NCI-H1048 (cell line): ENCODE results near the gene SIGMAR1.
A peak's percentile ranks its signal among the peaks of the same experiment; 100 is the strongest.

Experiments used
- DNase-seq: peaks from one replicate; lab custom pipeline; 2025; lab: John Stamatoyannopoulos, UW

SIGMAR1 gene

DNA sequence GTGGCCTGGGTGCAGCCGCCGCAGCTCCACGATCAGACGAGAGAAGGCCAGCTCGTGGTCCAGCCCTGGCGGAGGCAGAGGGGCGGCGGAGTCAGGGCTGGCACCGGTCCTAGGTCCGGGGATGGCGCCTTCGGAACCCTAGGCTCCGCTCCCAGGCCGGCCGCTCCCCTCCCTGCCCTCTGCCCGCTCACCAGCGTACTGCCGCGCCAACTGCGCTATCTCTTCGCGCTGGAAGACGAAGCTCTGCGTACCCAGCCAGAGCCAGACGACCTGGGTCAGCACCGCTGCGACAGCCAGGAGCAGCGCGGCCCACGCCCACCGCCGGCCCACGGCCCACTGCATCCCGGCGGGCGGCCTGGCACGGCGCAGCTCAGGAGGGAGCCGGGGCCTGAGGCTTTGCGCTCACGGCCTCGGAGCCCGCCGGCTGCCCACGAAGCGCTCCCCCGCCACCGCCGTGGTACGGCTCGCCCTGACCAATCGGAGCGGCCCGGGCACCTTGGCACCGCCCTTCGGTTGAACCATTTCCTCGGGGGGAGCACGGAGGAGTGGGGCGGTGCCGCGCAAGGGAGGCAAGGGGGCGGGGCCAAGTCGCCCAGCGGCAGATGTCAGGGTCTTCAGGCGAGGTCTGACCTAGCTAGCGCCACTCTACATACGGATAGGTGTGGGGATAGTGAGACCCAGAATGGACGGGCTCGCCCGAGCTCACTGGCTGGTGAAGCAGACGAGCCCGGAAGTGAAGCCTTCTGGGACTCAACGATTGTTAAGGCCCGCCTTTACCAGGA lies at the start of gene SIGMAR1:
TSS of gene SIGMAR1 (minus strand) at position 432 of the 782 bp plus-strand sequence. CDS start at position 342, 90 bp downstream.
- peak; percentile 77 for DNase-seq

DNA sequence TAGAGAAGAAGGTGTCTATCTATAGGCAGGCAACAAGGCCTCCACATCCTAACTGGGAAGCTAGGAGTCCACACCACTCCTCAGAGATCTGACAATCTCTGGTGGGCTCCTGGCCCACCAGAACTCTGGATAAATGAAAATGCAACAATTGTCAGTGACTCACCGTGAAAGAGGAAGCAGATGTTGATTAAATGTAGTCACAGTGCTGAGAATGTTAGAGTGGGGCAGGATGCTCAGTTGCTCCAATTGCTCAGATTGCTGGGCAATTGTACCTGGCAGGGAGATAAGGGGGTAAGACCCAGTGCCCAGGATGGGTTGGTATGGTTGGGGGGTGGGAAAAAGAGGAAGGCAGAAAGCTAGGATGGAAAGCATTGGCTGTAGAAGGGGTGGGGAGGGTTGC lies 49.1 kb upstream of the SIGMAR1 start:
- DNase-seq: no peak

DNA sequence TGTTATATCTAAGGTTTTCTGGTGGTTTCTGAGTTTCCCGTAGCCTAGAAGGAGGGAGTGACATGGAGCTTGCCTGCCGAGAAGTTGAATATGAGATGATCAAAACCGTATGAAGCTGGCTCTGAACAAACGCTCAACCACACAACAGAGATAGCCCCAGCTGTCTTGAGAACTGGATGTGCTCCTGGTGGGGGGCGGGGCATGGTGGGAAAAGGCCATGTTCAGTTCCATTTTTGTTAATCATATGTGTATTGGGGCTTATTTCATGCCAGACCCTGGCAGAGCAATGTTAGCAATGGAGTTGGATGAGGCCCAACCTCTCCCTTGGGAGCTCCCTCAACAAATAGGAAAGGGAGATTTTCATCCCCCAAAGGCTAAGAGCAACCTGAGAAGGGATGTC lies 48.6 kb upstream of the SIGMAR1 start:
- DNase-seq: no peak

DNA sequence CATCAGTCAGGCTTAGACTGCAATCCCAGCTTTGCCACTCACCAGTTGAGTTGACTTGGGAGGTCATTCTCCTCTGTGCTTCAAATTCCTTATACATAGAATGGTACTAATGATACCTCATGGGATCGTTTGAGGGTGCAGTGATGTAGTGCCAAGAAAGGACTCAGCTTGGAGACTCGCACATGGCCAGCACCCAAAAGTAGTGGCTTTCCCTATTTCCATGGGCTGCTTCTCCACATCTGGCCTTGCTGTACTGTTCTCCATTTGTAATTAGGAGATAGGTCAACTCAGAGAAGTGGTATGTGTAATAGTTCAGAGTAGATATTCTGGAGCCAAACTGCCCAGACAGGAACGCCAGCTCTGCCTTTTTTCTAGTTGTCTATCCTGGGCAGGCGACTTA lies 48.0 kb upstream of the SIGMAR1 start:
- DNase-seq: no peak

DNA sequence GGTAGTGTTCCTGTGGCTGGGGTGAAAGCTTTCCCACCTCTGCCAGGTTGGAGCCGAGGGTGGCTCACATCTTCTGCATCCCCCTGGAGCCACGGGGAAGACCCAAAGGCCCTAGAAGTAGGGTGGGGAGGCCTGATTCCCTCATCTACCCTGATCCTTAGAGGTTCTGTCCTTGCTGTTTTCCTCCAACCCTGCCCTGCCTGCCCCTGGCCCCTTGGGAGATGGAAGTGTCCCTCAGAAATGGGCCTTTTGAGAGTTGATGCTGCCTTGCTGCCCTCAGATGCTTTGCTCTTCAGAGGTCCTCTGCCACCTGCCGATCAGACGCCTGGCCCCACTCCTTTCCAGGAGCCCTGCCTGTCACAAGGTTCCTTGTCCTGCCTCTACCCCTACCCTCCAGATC lies 47.2 kb upstream of the SIGMAR1 start:
- no peak for DNase-seq

DNA sequence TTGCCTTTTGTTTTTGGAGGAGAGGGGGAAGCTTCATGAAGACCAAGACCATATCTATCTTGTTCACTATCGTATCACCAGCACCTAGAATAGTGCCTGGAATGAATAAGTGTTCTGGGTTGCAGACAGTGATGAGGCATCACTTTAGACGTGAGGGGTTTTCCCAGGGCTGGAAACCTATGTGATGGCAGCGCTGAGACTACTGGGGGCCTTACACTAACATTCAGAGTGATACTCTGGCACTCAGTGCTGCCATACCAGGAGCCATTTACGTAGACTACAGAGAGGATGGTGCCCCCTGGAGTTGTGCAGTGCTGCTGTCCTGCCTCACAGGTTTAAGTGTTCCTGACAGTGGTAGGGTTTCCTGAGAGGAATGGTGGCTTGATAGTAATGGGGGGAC lies 46.6 kb upstream of the SIGMAR1 start:
- no peak for DNase-seq

DNA sequence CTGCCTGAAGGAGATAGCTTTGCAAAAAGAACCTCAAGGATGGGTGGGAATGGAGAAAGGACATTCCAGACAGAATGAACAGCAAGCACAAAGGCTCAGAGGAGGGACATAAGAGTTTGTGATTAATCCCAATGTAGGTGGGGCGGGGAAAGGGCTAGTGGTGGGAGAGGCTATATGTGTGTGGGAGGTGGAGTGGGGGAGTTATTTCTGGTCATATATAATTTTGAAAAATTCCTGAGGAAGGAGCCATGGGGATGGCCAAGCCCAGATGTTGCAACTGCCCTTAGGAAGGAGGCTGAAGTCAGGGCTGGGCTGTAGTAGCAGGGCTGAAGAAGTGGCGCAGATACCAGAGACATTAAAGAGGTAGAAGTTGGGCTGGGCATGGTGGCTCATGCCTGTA lies 38.3 kb upstream of the SIGMAR1 start:
- DNase-seq: no peak

DNA sequence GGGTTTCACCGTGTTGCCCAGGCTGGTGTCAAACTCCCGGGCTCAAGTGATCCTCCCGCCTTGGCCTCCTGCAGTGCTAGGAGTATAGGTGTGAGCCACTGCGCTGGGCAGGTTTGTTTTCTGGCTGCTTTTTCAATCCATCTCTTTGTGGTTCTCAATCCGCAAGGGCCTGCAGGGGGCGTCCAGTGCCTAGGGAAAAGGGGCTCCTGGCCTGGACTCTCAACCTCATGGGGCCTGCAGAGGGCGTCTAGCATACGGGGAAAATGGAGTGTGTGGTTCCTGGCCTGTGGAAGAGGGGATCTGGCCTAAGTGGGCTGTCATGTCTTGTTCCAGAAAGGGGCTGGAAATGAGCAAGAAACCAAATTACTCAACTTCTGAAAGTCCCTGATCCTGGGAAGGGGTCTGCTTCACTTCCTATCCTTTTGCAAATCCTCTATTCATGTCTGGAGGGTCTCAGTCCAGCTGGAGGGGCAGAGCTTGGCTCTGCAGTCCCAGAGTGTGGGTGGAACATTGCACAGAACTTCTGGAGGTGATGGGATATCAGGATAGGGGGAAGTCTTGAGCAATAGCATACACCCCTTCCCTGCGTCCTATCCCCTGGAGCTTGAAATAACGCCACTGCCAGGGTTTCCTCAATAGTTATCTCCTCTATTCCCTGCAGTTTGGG lies 37.6 kb upstream of the SIGMAR1 start:
- no peak for DNase-seq

DNA sequence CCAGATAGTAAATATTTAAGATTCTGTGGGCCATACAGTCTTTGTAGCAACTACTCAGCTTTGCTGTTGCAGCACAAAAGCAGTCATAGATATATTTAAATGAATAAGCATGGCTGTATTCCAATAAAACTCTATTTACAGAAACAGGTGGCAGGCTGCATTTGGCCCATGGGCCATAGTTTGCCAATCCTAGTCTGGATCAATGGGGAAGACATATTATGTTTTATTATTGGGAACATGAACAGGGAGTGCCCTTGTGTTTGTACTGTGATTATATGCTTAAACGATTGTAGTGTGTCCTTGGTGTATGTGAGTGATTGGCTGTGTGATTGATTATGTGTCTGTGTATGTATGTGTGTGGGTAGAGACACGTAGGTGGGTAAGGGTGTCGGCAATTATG lies 36.9 kb upstream of the SIGMAR1 start:
- DNase-seq: no peak

DNA sequence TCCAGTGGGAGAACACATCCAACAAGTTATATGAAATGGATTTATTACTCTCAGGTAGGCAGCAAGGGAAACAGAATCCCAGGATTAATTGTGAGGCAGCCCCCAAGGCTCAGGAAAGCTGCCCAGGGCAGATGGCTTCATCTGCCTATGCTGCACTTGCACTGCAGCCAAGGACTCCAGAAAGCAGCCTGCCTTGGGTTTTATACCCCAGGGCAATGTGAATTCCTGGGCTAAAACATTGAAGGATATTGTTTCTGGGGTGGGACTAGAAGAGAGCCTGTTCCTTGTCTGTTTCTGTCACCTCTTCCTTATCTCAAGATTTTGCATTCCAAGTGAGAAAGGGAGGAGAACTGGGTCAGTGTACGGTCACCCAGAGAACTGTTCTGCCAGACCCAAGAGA lies 33.7 kb upstream of the SIGMAR1 start:
- no peak for DNase-seq

DNA sequence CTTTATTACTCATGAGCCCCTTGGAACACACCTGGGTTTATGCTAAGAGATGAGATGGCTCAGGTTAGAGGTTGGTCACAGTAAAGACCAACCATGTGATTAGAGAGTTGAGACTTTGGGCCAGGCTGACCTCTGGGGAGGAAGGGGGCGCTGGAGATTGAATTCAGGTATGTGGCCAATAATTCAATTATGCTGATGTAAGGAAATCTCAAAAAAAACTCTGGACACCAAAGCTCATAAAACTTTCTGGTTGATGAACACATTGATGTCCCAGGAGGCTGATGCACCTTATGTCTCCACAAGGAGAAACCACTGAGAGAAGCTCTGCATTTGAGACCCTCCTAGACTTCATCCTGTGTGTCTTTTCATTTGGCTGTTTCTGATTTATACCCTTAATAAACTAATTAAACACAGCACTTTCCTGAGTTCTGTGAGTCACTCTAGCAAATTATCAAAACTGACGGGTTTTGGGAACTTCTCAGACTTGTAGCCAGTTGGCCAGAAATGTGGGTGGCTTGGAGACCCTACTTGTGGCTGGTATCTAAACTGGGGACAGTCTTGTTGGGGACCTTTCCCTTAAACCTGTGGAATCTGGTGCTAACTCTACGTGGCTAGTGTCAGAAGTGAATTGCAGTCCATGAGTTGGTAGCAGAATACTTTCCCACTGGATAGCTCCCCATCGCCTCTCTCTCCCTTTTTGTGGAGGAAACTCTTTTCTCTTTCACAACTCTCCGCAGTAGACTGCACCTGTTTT lies 32.4 kb upstream of the SIGMAR1 start:
- DNase-seq: no peak

DNA sequence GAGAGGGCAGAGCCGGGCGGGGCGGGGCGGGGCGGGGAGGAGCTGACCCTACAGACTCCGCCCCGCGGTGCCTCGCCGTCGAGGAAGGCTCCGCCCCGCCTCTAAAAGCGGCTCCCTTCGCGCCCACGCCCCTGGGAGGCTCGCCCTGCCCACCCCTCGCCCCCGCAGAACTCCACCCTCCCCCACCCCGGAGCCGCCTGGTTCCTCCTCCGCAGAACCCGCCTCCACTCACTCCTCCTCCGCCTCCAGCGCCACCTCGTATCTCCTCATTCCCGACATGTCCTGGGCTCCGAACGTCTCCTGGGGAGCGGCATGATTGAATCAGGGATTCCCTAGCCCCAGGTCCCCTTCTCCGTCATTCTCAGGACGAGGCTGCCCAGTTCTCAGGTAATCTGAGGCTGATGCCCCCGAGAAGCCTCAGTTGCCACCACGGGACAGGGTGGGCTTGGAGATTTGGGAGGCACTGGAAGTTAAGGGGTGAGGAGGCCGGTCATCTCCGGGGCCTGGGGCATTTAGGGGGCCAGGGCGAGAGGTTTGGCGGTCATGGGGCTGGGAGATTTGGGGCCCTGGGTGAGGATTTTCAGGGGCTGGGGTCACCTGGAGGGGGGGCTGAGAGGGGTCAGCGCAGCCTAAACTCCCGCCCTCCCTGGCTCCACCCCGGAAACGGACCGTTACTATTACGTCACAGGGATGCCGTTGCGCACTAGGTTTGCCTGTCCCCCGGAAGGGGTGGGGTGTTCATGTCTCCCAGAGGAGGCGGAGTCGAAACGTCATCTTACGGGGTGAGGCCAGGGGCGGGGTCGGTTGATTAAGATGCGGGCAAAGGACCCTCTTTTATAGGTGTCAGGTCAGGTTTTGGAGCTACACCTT lies 28.0 kb upstream of the SIGMAR1 start:
- DNase-seq: peak; percentile 91

DNA sequence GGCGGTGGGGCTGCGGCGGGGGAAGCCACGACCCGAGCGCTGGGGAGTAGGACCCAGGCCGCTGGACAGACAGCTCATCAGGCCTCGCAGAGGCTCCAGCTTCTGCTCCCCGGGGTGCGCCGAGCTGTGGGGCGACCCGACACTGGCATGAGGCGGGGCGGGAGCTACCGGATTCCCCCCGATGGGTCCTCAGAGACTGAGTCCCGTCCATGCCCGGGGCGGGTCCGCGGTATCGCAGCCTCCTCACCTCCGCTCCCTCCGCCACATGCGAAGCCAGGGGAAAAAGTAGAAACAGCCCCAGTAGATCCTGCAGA lies 27.4 kb upstream of the SIGMAR1 start:
- DNase-seq: no peak

DNA sequence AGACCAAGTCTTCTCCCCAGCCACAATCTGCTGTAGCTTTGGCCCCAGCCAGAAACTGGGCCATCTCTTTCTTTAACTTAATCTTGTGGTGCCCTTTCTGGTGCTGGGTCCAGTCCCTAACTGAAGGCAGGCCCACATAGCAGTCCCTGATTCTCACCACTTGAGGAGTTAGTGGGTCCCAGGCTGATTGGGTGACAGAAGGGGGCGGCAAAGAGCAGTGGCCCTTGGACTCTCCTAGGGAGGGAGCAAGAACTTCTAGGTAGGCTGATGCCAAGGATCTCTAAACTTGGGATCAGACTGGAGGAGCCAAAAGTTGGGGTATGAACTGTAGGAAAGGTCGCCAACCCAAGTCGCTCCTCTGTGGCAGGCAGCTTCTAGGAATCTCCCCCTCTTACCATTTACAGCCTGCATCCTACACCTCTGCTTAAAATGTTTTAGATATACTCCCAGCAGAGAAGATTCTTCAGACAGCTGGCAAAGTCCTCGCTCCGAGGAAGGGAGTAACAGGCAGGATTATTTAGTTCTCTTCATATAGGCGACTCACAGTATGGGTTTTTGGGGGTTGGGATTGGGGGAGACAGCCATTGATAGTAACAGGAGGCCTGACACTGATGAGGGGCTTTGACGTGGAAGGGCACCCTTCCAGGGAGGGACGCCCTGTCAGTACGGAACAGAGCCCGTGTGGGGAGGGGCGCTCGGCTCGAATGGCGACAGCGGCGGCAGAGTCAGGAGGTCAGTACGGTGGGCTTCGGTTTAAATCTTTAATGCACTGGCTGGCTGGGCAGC lies 26.9 kb upstream of the SIGMAR1 start:
- DNase-seq: no peak

DNA sequence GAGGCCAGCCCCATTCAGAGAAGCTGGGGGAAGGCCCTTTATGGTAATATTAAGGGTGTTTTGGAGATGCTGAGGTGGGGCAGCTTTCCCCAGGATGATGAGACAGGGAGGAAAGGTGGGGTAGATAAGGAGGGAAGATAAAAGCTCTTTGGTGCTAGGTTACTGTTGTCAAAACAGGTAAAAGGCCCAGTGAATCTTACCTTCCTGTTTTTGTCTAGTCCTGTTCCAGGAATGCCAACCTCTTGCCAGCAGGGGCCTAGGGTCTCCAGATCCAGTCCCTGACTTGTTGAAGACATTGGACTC lies 25.7 kb upstream of the SIGMAR1 start:
- DNase-seq: no peak

DNA sequence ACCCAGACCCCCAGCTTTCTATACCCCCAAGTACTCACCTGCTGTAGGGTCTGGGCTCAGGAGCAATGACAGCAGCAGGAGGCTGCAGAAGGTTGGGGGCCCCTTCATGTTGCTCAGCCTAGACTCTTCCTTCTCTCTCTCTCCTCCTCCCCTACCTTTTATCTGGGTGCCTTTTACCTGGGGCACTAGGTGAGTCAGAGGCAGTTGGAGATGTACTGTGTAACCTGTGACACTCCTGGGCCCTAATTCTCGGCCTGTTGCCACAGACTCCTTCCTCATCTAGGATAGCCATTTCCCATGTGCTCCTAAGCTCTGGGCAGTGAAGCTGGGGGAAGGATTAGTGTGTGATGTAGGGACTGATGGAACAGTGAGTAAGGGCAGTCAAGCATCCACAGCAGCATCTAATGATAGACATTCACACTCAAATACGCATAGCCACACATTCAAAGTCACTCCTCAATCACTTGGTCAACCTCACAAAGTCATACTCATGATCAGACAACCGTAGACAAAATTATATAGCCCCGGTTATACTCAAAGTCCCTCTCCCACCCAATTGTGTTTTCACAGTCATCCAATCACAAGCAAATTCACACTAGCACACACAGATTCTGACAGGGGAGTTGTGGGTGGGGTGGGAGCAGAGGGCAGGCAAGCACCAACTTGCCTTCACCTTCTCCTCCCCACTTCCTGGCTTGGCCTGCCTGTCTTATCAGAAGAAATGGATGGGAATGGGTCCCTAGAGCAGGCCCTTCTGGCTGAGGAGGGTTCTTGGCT lies 25.1 kb upstream of the SIGMAR1 start, which contains the start of gene CCL27:
TSS of gene CCL27 (minus strand) at position 132 of the 777 bp plus-strand sequence. CDS start at position 108, 24 bp downstream.
- DNase-seq: no peak

DNA sequence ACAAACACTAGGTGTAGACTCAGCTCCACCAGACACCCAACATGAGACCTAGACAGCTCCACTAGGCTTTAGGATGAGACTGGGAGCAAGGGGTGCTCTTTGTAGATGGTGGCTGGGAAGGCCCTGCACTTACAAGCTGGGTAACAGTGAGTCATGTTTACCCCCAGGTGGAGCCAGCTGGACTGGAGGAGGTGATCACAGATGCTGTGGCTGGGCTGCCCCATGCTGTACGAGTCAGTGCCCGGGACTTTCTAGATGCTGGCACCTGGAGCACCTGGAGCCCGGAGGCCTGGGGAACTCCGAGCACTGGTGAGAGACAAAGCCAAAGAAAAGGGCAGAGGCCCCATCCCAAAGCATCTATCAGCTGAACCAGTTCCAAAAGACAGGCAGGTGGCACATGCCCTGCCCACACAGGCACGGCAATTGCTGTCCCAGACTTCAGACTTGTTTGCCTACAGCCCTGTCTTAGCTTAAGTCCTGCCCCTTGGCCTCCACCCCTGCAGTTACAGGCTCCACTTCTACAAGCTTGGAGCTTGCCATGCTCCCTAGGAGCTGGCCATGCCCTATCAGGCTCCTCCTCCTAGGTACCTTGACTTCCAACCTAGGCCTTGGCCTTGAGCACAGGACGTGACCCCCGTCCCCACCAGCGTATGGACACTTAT lies 22.1 kb upstream of the SIGMAR1 start:
- no peak for DNase-seq

DNA sequence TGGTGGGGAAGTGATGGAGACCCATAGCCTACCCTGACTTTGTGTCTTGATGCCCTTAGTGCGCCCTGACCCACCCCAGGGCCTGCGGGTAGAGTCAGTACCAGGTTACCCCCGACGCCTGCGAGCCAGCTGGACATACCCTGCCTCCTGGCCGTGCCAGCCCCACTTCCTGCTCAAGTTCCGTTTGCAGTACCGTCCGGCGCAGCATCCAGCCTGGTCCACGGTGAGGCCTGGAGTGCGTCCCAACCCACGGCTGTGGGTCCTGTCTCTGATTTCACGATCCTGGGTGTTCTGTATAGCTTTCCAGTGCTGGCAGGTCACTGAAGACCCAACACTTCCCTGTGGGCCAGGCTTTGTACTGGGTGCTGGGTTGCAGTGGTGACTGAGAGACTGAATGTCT lies 20.9 kb upstream of the SIGMAR1 start:
- DNase-seq: no peak

DNA sequence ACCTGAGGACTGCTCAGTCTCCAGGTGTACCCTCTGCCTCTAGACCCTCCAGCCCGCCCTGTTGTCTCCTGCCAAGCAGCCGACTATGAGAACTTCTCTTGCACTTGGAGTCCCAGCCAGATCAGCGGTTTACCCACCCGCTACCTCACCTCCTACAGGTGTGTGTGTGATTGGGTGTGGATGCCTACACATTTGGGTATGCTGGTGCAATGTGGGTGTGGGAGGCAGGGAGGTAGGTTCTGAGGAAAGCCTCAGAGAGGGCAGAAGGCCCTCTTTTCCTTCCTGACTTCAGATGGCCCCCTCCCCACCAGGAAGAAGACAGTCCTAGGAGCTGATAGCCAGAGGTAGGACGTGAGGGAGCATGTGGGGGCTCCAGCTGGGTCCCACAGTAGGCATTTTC lies 19.4 kb upstream of the SIGMAR1 start:
- DNase-seq: no peak

DNA sequence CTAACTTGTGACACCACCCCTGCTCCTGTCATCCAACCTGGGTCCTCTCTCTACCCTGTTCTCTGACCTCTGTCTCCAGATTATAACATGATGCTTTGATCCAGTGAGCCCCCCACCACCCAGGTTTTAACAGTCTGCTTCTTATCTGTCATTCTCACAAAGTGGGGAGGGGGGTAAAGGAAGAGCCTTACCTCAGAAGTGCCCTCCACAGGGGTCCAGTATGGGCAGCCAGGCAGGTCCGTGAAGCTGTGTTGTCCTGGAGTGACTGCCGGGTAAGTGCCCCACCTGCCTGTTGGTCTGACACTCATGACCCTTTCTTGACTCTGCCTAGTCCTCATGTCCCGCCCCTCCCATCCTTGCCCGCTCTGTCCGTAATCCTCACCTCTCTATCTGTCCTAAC lies 17.8 kb upstream of the SIGMAR1 start:
- no peak for DNase-seq
